ENCODE measurements around the gene PGAP1. TPM values are rescaled to one million over a fixed set of nuclear protein-coding genes. Genes with fewer than 3 reads are reported as not detected.

PGAP1 gene
- total RNA-seq, 4 donors from 2014 or later = 6.9 to 26.0 (median 14.0) TPM

DNA sequence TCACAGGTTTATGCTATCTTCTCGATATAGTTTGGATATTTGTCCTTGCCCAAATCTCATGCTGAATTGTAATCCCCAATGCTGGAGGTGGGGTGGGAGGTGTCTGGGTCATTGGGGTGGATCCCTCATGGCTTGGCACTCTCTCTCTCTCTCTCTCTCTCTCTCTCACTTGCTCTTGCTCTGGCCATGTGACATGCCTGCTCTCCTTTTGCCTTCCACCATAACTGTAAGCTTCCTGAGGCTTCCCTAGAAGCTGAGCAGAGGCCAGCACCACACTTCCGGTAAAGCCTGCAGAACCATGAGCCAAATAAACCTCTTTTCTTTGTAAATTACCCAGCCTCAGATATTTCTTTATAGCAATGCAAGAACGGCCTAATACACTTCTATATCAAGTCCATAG, 41.3 kb upstream of the PGAP1 start:
- no peak for DNase-seq
- TF ChIP-seq POLR2A (IDR thresholded peaks at IDR 0.05) = no peak
- TF ChIP-seq, protein P1, sequence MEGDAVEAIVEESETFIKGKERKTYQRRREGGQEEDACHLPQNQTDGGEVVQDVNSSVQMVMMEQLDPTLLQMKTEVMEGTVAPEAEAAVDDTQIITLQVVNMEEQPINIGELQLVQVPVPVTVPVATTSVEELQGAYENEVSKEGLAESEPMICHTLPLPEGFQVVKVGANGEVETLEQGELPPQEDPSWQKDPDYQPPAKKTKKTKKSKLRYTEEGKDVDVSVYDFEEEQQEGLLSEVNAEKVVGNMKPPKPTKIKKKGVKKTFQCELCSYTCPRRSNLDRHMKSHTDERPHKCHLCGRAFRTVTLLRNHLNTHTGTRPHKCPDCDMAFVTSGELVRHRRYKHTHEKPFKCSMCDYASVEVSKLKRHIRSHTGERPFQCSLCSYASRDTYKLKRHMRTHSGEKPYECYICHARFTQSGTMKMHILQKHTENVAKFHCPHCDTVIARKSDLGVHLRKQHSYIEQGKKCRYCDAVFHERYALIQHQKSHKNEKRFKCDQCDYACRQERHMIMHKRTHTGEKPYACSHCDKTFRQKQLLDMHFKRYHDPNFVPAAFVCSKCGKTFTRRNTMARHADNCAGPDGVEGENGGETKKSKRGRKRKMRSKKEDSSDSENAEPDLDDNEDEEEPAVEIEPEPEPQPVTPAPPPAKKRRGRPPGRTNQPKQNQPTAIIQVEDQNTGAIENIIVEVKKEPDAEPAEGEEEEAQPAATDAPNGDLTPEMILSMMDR (IDR thresholded peaks at IDR 0.05) = no peak
- no peaks in the 10 kb centered on the region for H3K27me3 ChIP-seq
- no peaks in the 10 kb centered on the region for H3K9me3 ChIP-seq
- no peaks in the 10 kb centered on the region for H3K4me1 ChIP-seq
- intact Hi-C loops (cut with DNase I) = no loop called here
- no peak overlapping the region for H3K4me3 ChIP-seq (replicated peaks in 1 of 3)
- 88 to 94% methylated on average over 3 of the region's 3 CpGs for WGBS, 2 donors
- no peaks in the 10 kb centered on the region for H3K36me3 ChIP-seq
- no peak overlapping the region for H3K27ac ChIP-seq

DNA sequence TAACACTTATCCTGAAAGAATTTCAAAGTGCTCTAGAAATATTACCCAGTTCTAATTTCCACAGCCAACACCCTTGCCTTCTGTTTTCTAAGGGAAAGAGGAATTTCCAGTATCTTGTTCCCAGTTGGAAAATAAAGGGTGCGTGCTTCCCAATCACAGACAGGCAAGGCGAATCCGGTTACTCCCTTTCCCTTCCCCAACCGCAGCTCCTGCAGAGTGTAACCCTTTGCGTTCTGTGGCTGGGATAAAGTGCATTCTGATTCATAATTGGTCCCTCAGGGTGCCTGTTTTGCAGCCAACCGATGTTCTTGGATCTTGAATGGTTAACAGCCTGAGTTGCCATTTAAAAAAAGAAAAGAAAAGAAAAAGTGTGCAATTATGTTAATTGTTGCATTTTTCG, 40.6 kb upstream of the PGAP1 start:
- intact Hi-C loops (cut with DNase I) = no loop called here
- TF ChIP-seq, protein P1 (IDR thresholded peaks at IDR 0.05) = no peak
- TF ChIP-seq POLR2A (IDR thresholded peaks at IDR 0.05) = no peak
- WGBS, 2 donors = 28 to 39% methylated on average over 7 of the region's 7 CpGs
- H3K4me3 ChIP-seq (replicated peaks in 1 of 3) = no peak overlapping the region
- no peaks in the 10 kb centered on the region for H3K9me3 ChIP-seq
- no peaks in the 10 kb centered on the region for H3K27me3 ChIP-seq
- no peak for DNase-seq
- no peaks in the 10 kb centered on the region for H3K36me3 ChIP-seq
- no peak overlapping the region for H3K27ac ChIP-seq
- no peaks in the 10 kb centered on the region for H3K4me1 ChIP-seq

DNA sequence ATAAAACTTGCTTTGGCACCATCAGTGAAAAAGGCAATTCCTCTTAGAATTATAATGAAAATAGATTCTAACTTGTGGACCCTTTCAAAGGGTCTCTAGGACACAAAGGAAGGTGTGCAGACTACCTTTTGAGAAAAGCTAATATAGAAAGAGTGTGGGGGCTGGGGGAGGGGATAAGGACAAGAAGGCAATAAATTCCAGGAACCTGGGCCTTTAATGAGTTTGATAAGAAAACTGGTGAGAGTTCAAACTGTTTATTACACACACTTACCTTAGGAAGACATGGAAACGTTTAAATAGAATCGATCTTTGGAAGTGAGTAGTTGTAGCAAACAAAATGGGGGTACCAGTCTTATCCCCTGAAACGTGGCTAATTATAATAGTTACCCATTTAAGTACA, 39.6 kb upstream of the PGAP1 start:
- no peak for DNase-seq
- H3K27me3 ChIP-seq = no peaks in the 10 kb centered on the region
- no peaks in the 10 kb centered on the region for H3K4me1 ChIP-seq
- H3K4me3 ChIP-seq (replicated peaks in 1 of 3) = no peak overlapping the region
- H3K27ac ChIP-seq = no peak overlapping the region
- intact Hi-C loops (cut with DNase I) = no loop called here
- TF ChIP-seq, protein P1 (IDR thresholded peaks at IDR 0.05) = no peak
- TF ChIP-seq POLR2A (IDR thresholded peaks at IDR 0.05) = no peak
- 71 to 78% methylated on average over 3 of the region's 3 CpGs for WGBS, 2 donors
- H3K36me3 ChIP-seq = no peaks in the 10 kb centered on the region
- no peaks in the 10 kb centered on the region for H3K9me3 ChIP-seq

DNA sequence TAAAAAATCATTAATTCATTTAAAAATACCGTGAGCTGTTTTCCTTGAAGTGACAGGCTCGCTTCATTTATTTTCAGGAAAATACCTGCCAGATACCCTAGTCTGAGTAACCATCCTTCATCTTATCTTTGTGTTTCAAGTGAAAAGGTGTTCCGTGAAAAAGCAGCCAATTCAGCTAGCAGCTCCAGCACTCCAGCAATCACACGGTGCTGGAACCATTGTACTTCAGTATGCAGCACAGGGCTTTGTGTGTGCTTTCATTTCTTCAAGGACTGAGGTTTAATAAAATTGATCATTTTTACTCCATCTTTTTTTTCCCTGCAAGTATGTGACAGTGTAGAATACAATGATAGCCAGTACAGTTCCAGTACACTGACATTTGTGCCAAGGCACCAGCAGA, 39.1 kb upstream of the PGAP1 start:
- no peak for DNase-seq
- Histone ChIP-seq H3K27ac (no peak overlapping the region), H3K4me1 (no peaks in the 10 kb centered on the region), H3K27me3 (no peaks in the 10 kb centered on the region), H3K9me3 (no peaks in the 10 kb centered on the region), H3K4me3 (replicated peaks in 1 of 3) (no peak overlapping the region), H3K36me3 (no peaks in the 10 kb centered on the region)
- TF ChIP-seq POLR2A (IDR thresholded peaks at IDR 0.05) = no peak
- TF ChIP-seq, protein P1 (IDR thresholded peaks at IDR 0.05) = no peak
- intact Hi-C loops (cut with DNase I) = no loop called here
- WGBS, 2 donors = 68 to 71% methylated on average over 4 of the region's 4 CpGs

DNA sequence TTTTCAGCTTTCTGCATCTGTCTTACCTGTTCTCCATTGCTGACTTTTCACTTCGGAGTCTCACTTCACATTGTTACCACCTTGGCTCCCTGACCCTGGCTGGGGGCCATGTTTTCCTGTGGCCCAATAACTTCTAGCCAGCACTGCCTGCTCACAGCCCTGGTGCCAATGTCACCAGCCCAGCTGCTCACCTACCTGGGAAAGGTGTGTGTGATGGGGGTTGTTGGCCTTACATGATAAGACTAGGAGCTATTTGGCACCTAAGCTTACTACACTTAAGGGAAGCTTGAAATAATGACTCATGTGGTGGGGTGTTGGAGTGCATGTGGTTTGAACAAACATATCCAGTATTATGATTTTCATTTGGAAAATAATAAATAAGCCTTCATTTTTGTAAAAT, 37.5 kb upstream of the PGAP1 start:
- TF ChIP-seq, protein P1 (IDR thresholded peaks at IDR 0.05) = no peak
- no peak for TF ChIP-seq POLR2A (IDR thresholded peaks at IDR 0.05)
- Histone ChIP-seq H3K9me3 (no peaks in the 10 kb centered on the region), H3K27ac (no peak overlapping the region), H3K4me1 (no peaks in the 10 kb centered on the region), H3K36me3 (no peaks in the 10 kb centered on the region), H3K4me3 (replicated peaks in 1 of 3) (no peak overlapping the region), H3K27me3 (no peaks in the 10 kb centered on the region)
- no peak for DNase-seq
- intact Hi-C loops (cut with DNase I) = no loop called here
- 57 to 76% methylated on average over 1 of the region's 1 CpG for WGBS, 2 donors
